HG03108 (cell line): Measurements from ENCODE around the gene FKBP6.
"Not testable (repeated sequence)": the region's sequence is repeated elsewhere in the genome, so short reads cannot be mapped to it uniquely, and the experiment has no call there.

Source experiments
- ATAC-seq: cut with Tn5 transposase; IDR thresholded peaks from one replicate; pipeline ENCODE4 v1.9.1; 2021; ENCODE audit warnings: moderate library complexity; ENCODE audit not compliant: unreplicated experiment

FKBP6 gene

GRCh38 chr7:73327922-73328321, at the start of gene FKBP6, which contains the start of gene TRIM50:
Gene FKBP6, plus strand, starts transcription at chr7:73328161. Its CDS starts 268 bp downstream, at chr7:73328429.
Gene TRIM50, minus strand, starts transcription at chr7:73328082. Its CDS starts 3,295 bp downstream, at chr7:73324787.
- not testable (repeated sequence) for ATAC-seq

GRCh38 chr7:73297235-73297634, 30.7 kb upstream of the FKBP6 start:
- not testable (repeated sequence) for ATAC-seq

- not testable (repeated sequence) for ATAC-seq
These were observed 30.3 kb upstream of the FKBP6 start for GRCh38 chr7:73297706-73298105.

- ATAC-seq = not testable (repeated sequence)
These were observed 28.1 kb upstream of the FKBP6 start for GRCh38 chr7:73299812-73300211.

GRCh38 chr7:73301108-73301507, 26.9 kb upstream of the FKBP6 start:
- ATAC-seq = not testable (repeated sequence)

- ATAC-seq = not testable (repeated sequence)
These were observed 25.1 kb upstream of the FKBP6 start for GRCh38 chr7:73302846-73303245.

- ATAC-seq = no peak
These were observed 24.4 kb upstream of the FKBP6 start for GRCh38 chr7:73303546-73303945.

- ATAC-seq = no peak
These were observed 23.9 kb upstream of the FKBP6 start for GRCh38 chr7:73304071-73304470.

GRCh38 chr7:73304612-73305387, 23.2 kb upstream of the FKBP6 start:
- not testable (repeated sequence) for ATAC-seq

GRCh38 chr7:73307436-73307835, 20.5 kb upstream of the FKBP6 start:
- ATAC-seq = no peak

GRCh38 chr7:73308074-73308664, 19.8 kb upstream of the FKBP6 start:
- ATAC-seq = peak; percentile 28

- peak; percentile 95 for ATAC-seq
These were observed 19.2 kb upstream of the FKBP6 start, which contains the start of gene NSUN5 for GRCh38 chr7:73308665-73309214. Gene NSUN5, minus strand, starts transcription at chr7:73308826. Its CDS starts 36 bp downstream, at chr7:73308790.

- not testable (repeated sequence) for ATAC-seq
These were observed 16.5 kb upstream of the FKBP6 start for GRCh38 chr7:73311421-73311820.

GRCh38 chr7:73312831-73313520, 15.0 kb upstream of the FKBP6 start:
- no peak for ATAC-seq

- no peak for ATAC-seq
These were observed 14.4 kb upstream of the FKBP6 start for GRCh38 chr7:73313521-73313906.

- no peak for ATAC-seq
These were observed 13.7 kb upstream of the FKBP6 start for GRCh38 chr7:73314271-73314670.

- no peak for ATAC-seq
These were observed 11.4 kb upstream of the FKBP6 start for GRCh38 chr7:73316521-73316920.

- ATAC-seq = not testable (repeated sequence)
These were observed 9.2 kb upstream of the FKBP6 start for GRCh38 chr7:73318656-73319204.

- not testable (repeated sequence) for ATAC-seq
These were observed 8.4 kb upstream of the FKBP6 start for GRCh38 chr7:73319541-73319940.

GRCh38 chr7:73320009-73320408, 8.0 kb upstream of the FKBP6 start:
- ATAC-seq = not testable (repeated sequence)
